PC-3 (cell line): Measurements from ENCODE around the gene VGF.

ENCODE experiments used
- CTCF ChIP-seq: fragments of 300-600 bp; sonication (generic); conservative IDR thresholded peaks from 2 replicates; pipeline ENCODE4 v1.5.1; 2017; ENCODE audit warnings: antibody characterized with exemption, low read depth, mild to moderate bottlenecking, low read length
- EZH2 ChIP-seq: fragments of 300-600 bp; sonication (generic); IDR thresholded peaks from one replicate; pipeline ENCODE4 v1.6.1; 2017; ENCODE audit warnings: antibody characterized with exemption, mild to moderate bottlenecking, low read length; ENCODE audit not compliant: unreplicated experiment
- EZH2phosphoT487 ChIP-seq: fragments of 300-600 bp; sonication (generic); IDR thresholded peaks from 2 replicates; pipeline ENCODE4 v1.6.1; 2018; ENCODE audit warnings: mild to moderate bottlenecking, antibody characterized with exemption, low read length, borderline replicate concordance

DNA sequence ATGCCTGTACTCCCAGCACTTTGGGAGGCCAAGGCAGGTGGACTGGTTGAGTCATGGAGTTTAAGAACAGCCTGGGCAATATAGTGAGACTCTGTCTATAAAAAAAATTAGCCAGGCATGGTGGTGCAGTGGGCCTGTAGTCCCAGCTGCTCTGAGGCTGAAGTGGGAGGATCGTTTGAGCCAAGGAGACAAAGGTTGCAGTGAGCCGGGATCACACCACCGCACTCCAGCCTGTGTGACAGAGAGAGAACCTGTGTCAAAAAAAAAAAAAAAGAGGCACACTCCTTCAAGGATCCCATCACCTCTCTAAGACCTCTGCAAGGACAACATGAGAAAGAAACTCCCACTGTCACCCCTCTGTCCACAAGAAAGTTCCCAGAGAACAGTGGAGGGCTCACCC, 10.3 kb upstream of the VGF start:
- TF ChIP-seq CTCF = no peak
- TF ChIP-seq EZH2 = no peak
- no peak for TF ChIP-seq EZH2phosphoT487
